ENCODE results near the gene SPATA21. TPM values are rescaled to one million over a fixed set of nuclear protein-coding genes. Genes with fewer than 3 reads are reported as not detected.

Gene SPATA21
- polyA plus RNA-seq, 1 experiment, result not detected

GRCh38 chr1:16385659-16386453 is 51.4 kb downstream of the SPATA21 start:
- ChIA-PET CTCF (interaction anchor here (1.4 to 1.6 kb wide), 3 partner anchors 11 to 54 kb away, joined by 3 to 4 read pairs (median 3); partner anchors contain the start of gene NECAP2), POLR2A (interaction anchor here (0.8 kb wide), 1 partner anchor 11 kb away, joined by 3 read pairs; no protein-coding TSS in a partner anchor)
- no peak for DNase-seq (ENCODE audit: low read depth)
- no peak for TF ChIP-seq CTCF (IDR thresholded peaks at IDR 0.05; ENCODE audit: insufficient read depth, low read depth, low read length)
- H3K36me3 ChIP-seq (ENCODE audit: control insufficient read depth, insufficient read depth, low read length), result no peaks in the 10 kb centered on the region
- no peak overlapping the region for H3K4me3 ChIP-seq (ENCODE audit: low read depth, low read length)
- H3K27me3 ChIP-seq (ENCODE audit: control insufficient read depth, insufficient read depth, low read length), result no peaks in the 10 kb centered on the region

- POLR2A ChIA-PET, result no interaction called here
- CTCF ChIA-PET, result no interaction called here
- no peak for TF ChIP-seq CTCF (IDR thresholded peaks at IDR 0.05; ENCODE audit: insufficient read depth, low read depth, low read length)
- Histone ChIP-seq H3K36me3 (ENCODE audit: control insufficient read depth, insufficient read depth, low read length) (no peaks in the 10 kb centered on the region), H3K4me3 (ENCODE audit: low read depth, low read length) (no peak overlapping the region), H3K27me3 (ENCODE audit: control insufficient read depth, insufficient read depth, low read length) (no peaks in the 10 kb centered on the region)
- no peak for DNase-seq (ENCODE audit: low read depth)
Measured at GRCh38 chr1:16383888-16384287, 53.3 kb downstream of the SPATA21 start.

GRCh38 chr1:16380868-16381267 is 56.4 kb downstream of the SPATA21 start:
- H3K27me3 ChIP-seq (ENCODE audit: control insufficient read depth, insufficient read depth, low read length), result no peaks in the 10 kb centered on the region
- H3K36me3 ChIP-seq (ENCODE audit: control insufficient read depth, insufficient read depth, low read length), result no peaks in the 10 kb centered on the region
- no peak for DNase-seq (ENCODE audit: low read depth)
- TF ChIP-seq CTCF (IDR thresholded peaks at IDR 0.05; ENCODE audit: insufficient read depth, low read depth, low read length), result no peak
- ChIA-PET POLR2A (no interaction called here), CTCF (interaction anchor here (1.2 kb wide), 1 partner anchor 12 kb away, joined by 3 read pairs; no protein-coding TSS in a partner anchor)
- H3K4me3 ChIP-seq (ENCODE audit: low read depth, low read length), result no peak overlapping the region

GRCh38 chr1:16378443-16378842 is 58.8 kb downstream of the SPATA21 start:
- no peak for TF ChIP-seq CTCF (IDR thresholded peaks at IDR 0.05; ENCODE audit: insufficient read depth, low read depth, low read length)
- CTCF ChIA-PET, result interaction anchor here (1.0 kb wide), 1 partner anchor 40 kb away, joined by 4 read pairs; no protein-coding TSS in a partner anchor
- POLR2A ChIA-PET, result no interaction called here

GRCh38 chr1:16376971-16377370 is 60.3 kb downstream of the SPATA21 start:
- no peak for TF ChIP-seq CTCF (IDR thresholded peaks at IDR 0.05; ENCODE audit: insufficient read depth, low read depth, low read length)
- H3K4me3 ChIP-seq (ENCODE audit: low read depth, low read length), result no peak overlapping the region
- no peaks in the 10 kb centered on the region for H3K27me3 ChIP-seq (ENCODE audit: control insufficient read depth, insufficient read depth, low read length)
- ChIA-PET CTCF (no interaction called here), POLR2A (no interaction called here)
- H3K36me3 ChIP-seq (ENCODE audit: control insufficient read depth, insufficient read depth, low read length), result no peaks in the 10 kb centered on the region
- no peak for DNase-seq (ENCODE audit: low read depth)

More at GRCh38 chr1:16378443-16378842, 58.8 kb downstream of the SPATA21 start:
- no peaks in the 10 kb centered on the region for H3K36me3 ChIP-seq (ENCODE audit: control insufficient read depth, insufficient read depth, low read length)
- H3K4me3 ChIP-seq (ENCODE audit: low read depth, low read length), result no peak overlapping the region
- H3K27me3 ChIP-seq (ENCODE audit: control insufficient read depth, insufficient read depth, low read length), result no peaks in the 10 kb centered on the region
- no peak for DNase-seq (ENCODE audit: low read depth)

All from BJ (cell line).